ENCODE results near the gene PSAP. TPM values are rescaled to one million over a fixed set of nuclear protein-coding genes. Genes with fewer than 3 reads are reported as not detected.

Gene PSAP
- total RNA-seq (2022) (1,227 and 1,316 TPM in 2 replicates), Bru-seq, nascent RNA (percentile 96 among the genes with signal in this experiment), BruChase-seq, experiment 1, labeled RNA remaining after a 2-hour chase (percentile 96 among the genes with signal in this experiment), BruChase-seq, experiment 2, labeled RNA remaining after a 6-hour chase (percentile 98 among the genes with signal in this experiment)
- long read RNA-seq, transcript PSAP-202 (14 exons, 2,872 nt): major isoform, 779 of 1,020 reads
- long read RNA-seq, partial matches to known transcripts: 85 of 1,020 reads
- long read RNA-seq, other reads (novel, unspliced or antisense): 156 of 1,020 reads

- intact Hi-C loops (cut with micrococcal nuclease; ENCODE audit: unreplicated experiment): loop anchor here (1.0 kb wide), 2 partner anchors 11 to 1735 kb away; no protein-coding TSS in a partner anchor
- POLR2A ChIA-PET: interaction anchor here (0.5 to 2.6 kb wide), 21 partner anchors 9 to 1736 kb away, joined by 3 to 29 read pairs (median 5); partner anchors contain the start of genes DNAJC9, PPP3CB and VSIR
- Mint-ChIP-seq H3K4me1 (ENCODE audit: low read depth, unreplicated experiment) (peaks cover 26% of the 10 kb centered on the region), H3K9me3 (ENCODE audit: unreplicated experiment) (no peaks in the 10 kb centered on the region), H3K27ac (ENCODE audit: unreplicated experiment) (peak within 1 kb of the TSS; percentile 90), H3K36me3 (ENCODE audit: insufficient read depth, unreplicated experiment) (peaks cover 31% of the 10 kb centered on the region), H3K4me3 (ENCODE audit: unreplicated experiment) (peak within 1 kb of the TSS; percentile 92), H3K27me3 (ENCODE audit: insufficient read depth, unreplicated experiment) (no peaks in the 10 kb centered on the region)
- peak within 1 kb of the TSS; percentile 75 for H3K4me3 ChIP-seq (ENCODE audit: low read depth, low read length)
- H3K4me1 ChIP-seq: peaks cover 19% of the 10 kb centered on the region
- no peak for TF ChIP-seq CTCF (IDR thresholded peaks at IDR 0.05; ENCODE audit: insufficient read depth in 1 of 2, low read depth in 1 of 2, low read length in 1 of 2, severe bottlenecking in 1 of 2, unreplicated experiment in 1 of 2)
- CTCF ChIA-PET: interaction anchor here (0.5 to 2.4 kb wide), 19 partner anchors 9 to 1736 kb away, joined by 3 to 29 read pairs (median 4); no protein-coding TSS in a partner anchor
- H3K27me3 ChIP-seq (replicated peaks; ENCODE audit: control insufficient read depth, insufficient read depth, low read length): no peaks in the 10 kb centered on the region
- no TSS peak for BruUV-seq (replicated peaks)
- DNase-seq: peak; percentile 100
- H3K36me3 ChIP-seq (ENCODE audit: control insufficient read depth, insufficient read depth, low read length): peaks cover 3% of the 10 kb centered on the region; the same call in 1 of the 2 replicates
- H3K9me3 ChIP-seq: no peaks in the 10 kb centered on the region
Observed at GRCh38 chr10:71850743-71851464, at the start of gene PSAP. Gene PSAP (minus strand): TSS chr10:71851251. CDS start chr10:71851221, 30 bp downstream.

GRCh38 chr10:71900441-71901180, 49.6 kb upstream of the PSAP start:
- Mint-ChIP-seq H3K4me1 (ENCODE audit: low read depth, unreplicated experiment) (peaks cover 6% of the 10 kb centered on the region), H3K36me3 (ENCODE audit: insufficient read depth, unreplicated experiment) (no peaks in the 10 kb centered on the region), H3K27me3 (ENCODE audit: insufficient read depth, unreplicated experiment) (no peaks in the 10 kb centered on the region), H3K27ac (ENCODE audit: unreplicated experiment) (no peak overlapping the region), H3K9me3 (ENCODE audit: unreplicated experiment) (no peaks in the 10 kb centered on the region), H3K4me3 (ENCODE audit: unreplicated experiment) (no peak overlapping the region)
- ChIA-PET CTCF (interaction anchor here (0.6 to 1.1 kb wide), 2 partner anchors 50 to 143 kb away, joined by 3 to 4 read pairs; partner anchors contain the start of gene PSAP), POLR2A (no interaction called here)
- no peak for TF ChIP-seq CTCF (IDR thresholded peaks at IDR 0.05; ENCODE audit: insufficient read depth in 1 of 2, low read depth in 1 of 2, low read length in 1 of 2, severe bottlenecking in 1 of 2, unreplicated experiment in 1 of 2)
- Histone ChIP-seq H3K4me3 (ENCODE audit: low read depth, low read length) (no peak overlapping the region), H3K27me3 (replicated peaks; ENCODE audit: control insufficient read depth, insufficient read depth, low read length) (no peaks in the 10 kb centered on the region), H3K9me3 (no peaks in the 10 kb centered on the region), H3K4me1 (no peaks in the 10 kb centered on the region; the same call in 1 of the 2 replicates), H3K36me3 (ENCODE audit: control insufficient read depth, insufficient read depth, low read length) (no peaks in the 10 kb centered on the region)
- DNase-seq: no peak
- no TSS peak for BruUV-seq (replicated peaks)
- intact Hi-C loops (cut with micrococcal nuclease; ENCODE audit: unreplicated experiment): no loop called here
